BLaER1 (cell line): ENCODE measurements around the gene NHSL1.

Experiments
- H3K27ac ChIP-seq: shearing (Covaris generic); formaldehyde crosslinking; 2 replicates; pipeline ENCODE4 v1.8.1; 2022
- H3K27me3 ChIP-seq: shearing (Covaris generic); formaldehyde crosslinking; 2 replicates; pipeline ENCODE4 v1.8.1; 2022
- H3K36me3 ChIP-seq: shearing (Covaris generic); formaldehyde crosslinking; 2 replicates; pipeline ENCODE4 v1.8.1; 2022
- H3K4me1 ChIP-seq: shearing (Covaris generic); formaldehyde crosslinking; 2 replicates; pipeline ENCODE4 v1.8.1; 2022
- H3K4me2 ChIP-seq: shearing (Covaris generic); formaldehyde crosslinking; 2 replicates; pipeline ENCODE4 v1.8.1; 2022
- H3K4me3 ChIP-seq: shearing (Covaris generic); formaldehyde crosslinking; 2 replicates; pipeline ENCODE4 v1.8.1; 2022
- H3K9ac ChIP-seq: shearing (Covaris generic); formaldehyde crosslinking; 2 replicates; pipeline ENCODE4 v1.8.1; 2022
- H3K9me3 ChIP-seq: shearing (Covaris generic); formaldehyde crosslinking; 2 replicates; pipeline ENCODE4 v1.8.1; 2022
- H4K20me1 ChIP-seq: shearing (Covaris generic); formaldehyde crosslinking; 2 replicates; pipeline ENCODE4 v1.8.1; 2022
- Cebpa-rat ChIP-seq: shearing (Covaris generic); IDR thresholded peaks from 2 replicates; pipeline ENCODE4 v1.8.1; 2022

The NHSL1 gene

DNA sequence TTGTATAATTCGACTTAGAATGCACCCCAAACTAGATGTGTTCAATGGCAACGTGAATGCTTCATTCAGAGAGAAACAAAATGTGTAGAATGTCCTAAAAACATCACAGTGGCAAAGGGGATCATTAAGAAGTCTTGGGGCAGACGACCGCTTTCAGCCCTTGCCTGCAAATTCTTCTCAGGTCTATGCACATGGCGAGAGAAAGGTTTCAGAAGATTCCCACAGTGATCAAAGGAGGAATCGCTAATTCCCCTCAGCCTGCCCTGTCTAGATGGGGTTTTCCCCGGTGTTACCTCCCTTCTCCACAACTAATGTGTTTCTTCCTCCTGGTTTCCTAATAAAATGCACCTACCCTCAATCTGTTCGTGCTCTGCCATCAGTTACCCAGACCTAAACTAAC is 13.3 kb upstream of the NHSL1 start:
- H3K4me1 ChIP-seq: peaks cover 19% of the 10 kb centered on the region
- H3K4me3 ChIP-seq: no peak overlapping the region
- H3K9me3 ChIP-seq: peaks cover 2% of the 10 kb centered on the region
- no peak overlapping the region for H3K27ac ChIP-seq
- no peaks in the 10 kb centered on the region; the same call in 1 of the 2 replicates for H3K36me3 ChIP-seq
- no peaks in the 10 kb centered on the region for H4K20me1 ChIP-seq
- H3K9ac ChIP-seq: no peak overlapping the region
- no peaks in the 10 kb centered on the region for H3K27me3 ChIP-seq
- H3K4me2 ChIP-seq: no peak overlapping the region
- TF ChIP-seq Cebpa-rat: no peak

DNA sequence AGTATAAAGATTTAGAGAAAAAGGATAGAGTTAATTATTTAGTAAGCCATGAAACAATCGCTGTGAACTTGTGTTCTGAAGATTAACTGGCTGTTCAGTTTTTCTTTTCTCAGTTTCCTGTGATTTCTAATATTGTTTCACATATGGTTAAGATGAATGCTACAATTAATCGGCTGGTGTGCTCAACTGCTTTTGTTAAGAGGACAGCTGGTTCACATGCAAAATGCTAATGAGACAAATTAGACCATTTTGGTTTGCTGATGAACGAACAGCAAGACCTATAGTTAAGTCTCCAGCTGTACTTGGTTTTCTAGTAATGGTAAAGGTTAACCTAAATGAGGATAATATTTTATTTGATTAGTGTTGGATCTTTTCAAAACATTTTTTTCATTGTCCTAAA is 10.8 kb upstream of the NHSL1 start:
- peaks cover 6% of the 10 kb centered on the region for H3K4me1 ChIP-seq
- no peak for TF ChIP-seq Cebpa-rat
- H3K27me3 ChIP-seq: no peaks in the 10 kb centered on the region
- H3K4me2 ChIP-seq: no peak overlapping the region
- H3K36me3 ChIP-seq: no peaks in the 10 kb centered on the region
- no peaks in the 10 kb centered on the region for H3K9me3 ChIP-seq
- no peak overlapping the region for H3K27ac ChIP-seq
- no peak overlapping the region for H3K9ac ChIP-seq
- no peaks in the 10 kb centered on the region for H4K20me1 ChIP-seq
- H3K4me3 ChIP-seq: no peak overlapping the region

DNA sequence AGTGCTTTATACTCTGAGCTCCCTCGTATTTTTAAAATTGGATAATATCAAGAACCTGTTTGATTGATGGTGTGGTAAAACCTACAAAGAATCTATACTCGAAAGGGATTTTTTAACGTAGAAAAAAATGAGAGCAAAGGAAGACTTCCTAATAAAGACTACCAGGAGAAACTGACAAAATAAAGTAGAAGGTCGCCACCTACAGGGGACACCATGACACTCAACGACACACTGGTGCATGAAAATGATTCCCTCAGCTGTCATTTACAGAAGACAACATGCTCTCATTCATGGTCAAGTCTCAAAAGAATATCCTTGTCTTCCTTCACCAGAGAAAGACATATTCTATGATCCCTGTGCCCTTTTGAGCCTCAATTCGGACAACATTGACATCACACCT is 10.1 kb upstream of the NHSL1 start:
- H3K9ac ChIP-seq: no peak overlapping the region
- H4K20me1 ChIP-seq: no peaks in the 10 kb centered on the region
- no peaks in the 10 kb centered on the region for H3K9me3 ChIP-seq
- no peak overlapping the region for H3K27ac ChIP-seq
- no peak overlapping the region for H3K4me3 ChIP-seq
- no peak overlapping the region for H3K4me2 ChIP-seq
- no peaks in the 10 kb centered on the region for H3K36me3 ChIP-seq
- no peaks in the 10 kb centered on the region for H3K27me3 ChIP-seq
- no peak for TF ChIP-seq Cebpa-rat
- H3K4me1 ChIP-seq: no peaks in the 10 kb centered on the region

DNA sequence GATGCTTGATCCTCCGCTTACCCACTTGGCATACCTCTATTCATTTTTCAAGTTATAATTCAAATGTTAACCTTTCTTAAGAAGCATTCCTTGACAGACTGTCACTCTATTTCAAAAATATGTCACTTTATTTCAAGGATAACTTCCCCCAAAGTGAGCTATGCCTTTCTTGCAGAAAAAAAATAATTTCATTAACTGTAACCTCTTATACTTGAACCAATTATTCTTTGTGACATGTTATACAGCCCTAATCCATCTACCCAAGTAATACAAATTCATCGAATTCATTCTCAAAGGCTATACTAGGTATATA is 9.3 kb upstream of the NHSL1 start:
- Histone ChIP-seq H3K4me1 (no peaks in the 10 kb centered on the region), H3K9ac (no peak overlapping the region), H3K4me2 (no peak overlapping the region), H3K36me3 (no peaks in the 10 kb centered on the region), H3K27ac (no peak overlapping the region), H4K20me1 (no peaks in the 10 kb centered on the region), H3K27me3 (no peaks in the 10 kb centered on the region), H3K4me3 (no peak overlapping the region), H3K9me3 (no peaks in the 10 kb centered on the region)
- no peak for TF ChIP-seq Cebpa-rat

DNA sequence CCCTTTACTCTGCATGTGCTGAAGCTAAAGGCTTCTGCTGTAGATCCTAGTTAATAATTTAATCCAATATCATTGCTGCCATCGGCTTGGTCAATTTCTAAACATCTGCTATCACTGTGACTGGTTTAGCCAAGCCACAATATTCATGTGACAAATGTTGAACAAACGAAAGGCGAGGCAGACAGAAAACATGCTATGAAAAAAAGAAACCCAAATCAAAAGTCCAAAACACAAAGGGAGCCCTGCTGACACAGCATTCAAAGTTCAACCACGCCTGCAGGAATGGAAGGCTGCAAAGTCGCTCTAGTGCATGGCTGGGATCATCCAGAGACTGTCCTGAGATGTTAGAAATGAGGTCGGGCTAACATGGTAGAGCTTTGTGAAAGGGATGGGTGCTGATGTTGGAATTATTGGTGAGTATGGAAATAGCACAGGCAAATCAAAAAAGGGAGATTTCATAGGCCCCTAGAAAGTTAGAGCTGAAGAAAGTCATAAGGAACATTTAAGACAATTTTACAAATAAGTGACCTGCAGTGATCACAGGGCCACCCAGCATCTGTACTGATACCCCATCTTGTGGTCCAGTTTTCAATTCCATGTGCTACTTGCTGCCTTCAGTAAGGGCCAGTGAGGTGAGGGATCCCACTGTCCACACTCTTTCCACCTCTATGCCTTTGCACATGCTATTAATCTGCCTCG is 8.8 kb upstream of the NHSL1 start:
- Histone ChIP-seq H3K9ac (no peak overlapping the region), H3K4me2 (no peak overlapping the region), H3K9me3 (no peaks in the 10 kb centered on the region), H3K36me3 (no peaks in the 10 kb centered on the region), H3K4me1 (no peaks in the 10 kb centered on the region), H3K27me3 (no peaks in the 10 kb centered on the region), H4K20me1 (no peaks in the 10 kb centered on the region), H3K27ac (no peak overlapping the region), H3K4me3 (no peak overlapping the region)
- TF ChIP-seq Cebpa-rat: no peak

DNA sequence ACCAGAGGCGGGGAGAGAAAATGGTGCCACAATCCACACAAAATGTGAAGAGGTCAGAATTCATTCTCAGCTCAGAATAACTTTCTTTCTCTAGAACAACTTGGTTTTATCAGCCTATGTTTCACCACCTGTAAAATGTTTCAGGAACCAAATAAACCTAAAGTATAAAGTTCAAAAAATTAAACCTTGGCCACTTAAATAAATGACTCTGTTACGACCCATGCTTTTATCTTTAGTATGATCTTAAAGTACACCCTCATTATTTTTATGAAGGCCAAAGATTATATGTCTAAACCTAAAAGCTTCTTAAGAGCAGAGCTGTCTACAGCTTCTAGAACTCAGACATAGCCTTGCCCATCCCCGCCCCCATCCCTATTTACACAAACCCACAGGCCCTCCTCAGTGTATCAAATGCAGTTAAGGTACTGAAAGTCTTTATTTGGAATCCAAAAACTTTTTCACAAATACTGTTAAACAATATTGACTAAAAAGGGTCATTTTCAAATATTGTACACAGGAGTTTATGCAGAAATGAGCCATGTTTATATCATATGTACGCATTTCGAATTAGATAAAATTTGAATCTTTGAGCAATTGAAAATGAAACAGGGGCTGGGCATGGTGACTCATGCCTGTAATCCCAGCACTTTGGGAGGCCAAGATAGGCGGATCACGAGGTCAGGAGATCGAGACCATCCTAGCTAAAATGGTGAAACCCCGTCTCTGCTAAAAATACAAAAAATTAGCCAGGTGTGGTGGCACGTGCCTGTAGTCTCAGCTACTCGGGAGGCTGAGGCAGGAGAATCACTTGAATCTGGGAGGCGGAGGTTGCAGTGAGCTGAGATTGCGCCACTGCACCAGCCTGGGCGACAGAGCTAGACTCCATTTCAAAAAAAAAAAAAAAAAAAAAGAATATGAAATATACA is 5.7 kb upstream of the NHSL1 start:
- no peaks in the 10 kb centered on the region for H4K20me1 ChIP-seq
- peaks cover 16% of the 10 kb centered on the region for H3K4me1 ChIP-seq
- H3K36me3 ChIP-seq: no peaks in the 10 kb centered on the region
- no peaks in the 10 kb centered on the region for H3K9me3 ChIP-seq
- no peaks in the 10 kb centered on the region for H3K27me3 ChIP-seq
- no peak for TF ChIP-seq Cebpa-rat
- H3K4me3 ChIP-seq: no peak overlapping the region
- no peak overlapping the region for H3K9ac ChIP-seq
- no peak overlapping the region for H3K4me2 ChIP-seq
- H3K27ac ChIP-seq: no peak overlapping the region

DNA sequence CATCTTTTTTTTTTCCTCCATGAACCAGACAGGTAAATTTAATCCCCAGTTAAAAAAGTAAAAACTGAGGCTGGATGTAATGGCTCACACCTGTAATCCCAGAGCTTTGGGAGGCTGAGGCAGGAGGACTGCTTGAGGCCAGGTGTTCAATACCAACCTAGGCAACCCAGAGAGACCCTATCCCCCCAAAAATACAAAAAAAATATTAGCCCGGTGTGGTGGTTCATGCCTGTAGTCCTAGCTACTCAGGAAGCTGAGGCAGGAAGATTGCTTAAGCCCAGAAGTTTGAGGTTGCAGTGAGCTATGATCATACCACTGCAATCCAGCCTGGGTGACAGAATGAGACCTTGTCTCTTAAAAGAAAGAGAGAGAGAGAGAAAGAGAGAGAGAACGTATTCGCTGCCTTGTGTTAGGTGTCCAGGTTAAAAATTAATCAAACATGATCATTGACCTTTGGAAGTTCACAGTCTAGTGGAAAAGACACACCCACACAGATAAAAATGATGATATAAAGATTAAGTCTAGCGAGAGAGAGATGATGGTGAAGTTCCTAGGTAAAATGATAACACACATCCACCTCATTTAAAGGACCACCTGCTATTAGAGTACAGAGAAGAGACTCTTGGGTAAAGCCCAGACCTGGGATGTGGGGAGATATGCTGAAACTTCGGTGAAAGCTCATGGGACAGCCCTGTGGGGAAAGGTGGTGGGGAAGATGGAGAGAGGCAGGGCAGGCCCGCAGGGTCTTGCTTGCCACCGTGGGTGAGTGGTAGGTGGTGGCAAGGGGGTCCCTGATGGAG is 4.8 kb upstream of the NHSL1 start:
- H3K9ac ChIP-seq: no peak overlapping the region
- H3K4me1 ChIP-seq: peaks cover 24% of the 10 kb centered on the region
- no peaks in the 10 kb centered on the region for H3K9me3 ChIP-seq
- no peaks in the 10 kb centered on the region for H3K27me3 ChIP-seq
- H3K4me3 ChIP-seq: no peak overlapping the region
- H3K4me2 ChIP-seq: no peak overlapping the region
- TF ChIP-seq Cebpa-rat: no peak
- H3K36me3 ChIP-seq: no peaks in the 10 kb centered on the region
- H4K20me1 ChIP-seq: no peaks in the 10 kb centered on the region
- H3K27ac ChIP-seq: no peak overlapping the region

DNA sequence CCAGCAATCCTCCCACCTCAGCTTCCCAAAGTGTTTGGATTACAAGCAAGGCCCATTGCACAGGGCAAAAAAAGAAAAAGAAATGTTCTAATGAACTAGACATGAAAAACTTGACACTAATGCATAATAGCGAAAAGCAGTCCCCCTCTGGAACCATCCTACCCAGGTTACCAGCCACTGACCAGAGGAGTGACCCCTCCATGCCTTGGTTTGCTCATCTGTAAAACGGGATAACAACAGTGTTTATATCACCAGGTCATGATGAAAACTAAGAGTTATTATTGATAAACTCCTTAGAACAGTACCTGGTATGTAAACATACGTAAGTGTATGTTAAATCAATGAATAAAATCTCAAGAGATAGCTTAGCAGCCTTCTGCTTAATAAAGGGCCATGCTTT is 3.3 kb upstream of the NHSL1 start:
- no peak overlapping the region for H3K4me3 ChIP-seq
- no peaks in the 10 kb centered on the region for H4K20me1 ChIP-seq
- H3K27me3 ChIP-seq: no peaks in the 10 kb centered on the region
- no peak overlapping the region for H3K4me2 ChIP-seq
- H3K27ac ChIP-seq: no peak overlapping the region
- no peak overlapping the region for H3K9ac ChIP-seq
- no peaks in the 10 kb centered on the region for H3K36me3 ChIP-seq
- H3K4me1 ChIP-seq: peaks cover 40% of the 10 kb centered on the region
- no peak for TF ChIP-seq Cebpa-rat
- H3K9me3 ChIP-seq: no peaks in the 10 kb centered on the region

DNA sequence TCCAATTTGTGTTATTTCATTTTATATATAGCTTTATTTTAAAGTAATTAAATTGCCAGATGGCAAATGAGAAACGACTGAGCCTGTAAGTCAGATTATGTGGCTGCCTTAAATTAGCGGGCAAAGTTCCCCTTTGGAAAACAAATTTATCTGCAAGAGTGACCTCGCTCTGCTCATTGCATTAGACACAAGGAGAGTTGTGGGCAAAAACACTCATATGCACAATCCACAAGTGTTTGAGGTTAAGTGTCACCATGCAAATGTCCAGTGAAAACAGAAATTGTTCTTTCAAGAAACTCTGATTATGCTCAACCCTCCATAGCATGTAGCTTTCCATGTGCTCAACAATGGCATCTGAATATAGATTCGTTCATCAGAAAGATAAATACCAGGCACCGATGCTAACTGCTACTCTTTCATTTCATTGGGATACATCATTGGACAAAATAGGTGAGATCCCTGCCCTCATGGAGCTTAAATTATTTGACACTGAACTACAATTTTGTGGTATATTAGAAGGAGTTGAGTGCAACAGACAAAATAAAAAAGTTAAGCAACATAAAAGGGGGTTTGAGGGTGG is 1.7 kb upstream of the NHSL1 start:
- Histone ChIP-seq H4K20me1 (no peaks in the 10 kb centered on the region), H3K4me3 (no peak overlapping the region), H3K27me3 (no peaks in the 10 kb centered on the region), H3K27ac (no peak overlapping the region), H3K9ac (no peak overlapping the region), H3K9me3 (peaks cover 6% of the 10 kb centered on the region), H3K36me3 (peaks cover 4% of the 10 kb centered on the region), H3K4me1 (peaks cover 48% of the 10 kb centered on the region), H3K4me2 (no peak overlapping the region)
- TF ChIP-seq Cebpa-rat: no peak
